ENCODE measurements around the gene RAD51B. TPM values are rescaled to one million over a fixed set of nuclear protein-coding genes. Genes with fewer than 3 reads are reported as not detected.

RAD51B gene
- total and polyA plus RNA-seq, 9 donors = 21.6 to 70.1 (median 35.1) TPM

GRCh38 chr14:68363466-68363842 is 543.9 kb downstream of the RAD51B start:
- no peak for DNase-seq
- H3K9me3 ChIP-seq = no peaks in the 10 kb centered on the region
- 94 to 95% (median 95%) methylated on average over 11 of the region's 11 CpGs for WGBS, 3 donors
- intact Hi-C loops (cut with DNase I) = no loop called here
- TF ChIP-seq POLR2A (IDR thresholded peaks at IDR 0.05) (no peak), EP300 (IDR thresholded peaks at IDR 0.05) (no peak)
- no peak overlapping the region for H3K27ac ChIP-seq
- no peaks in the 10 kb centered on the region for H3K36me3 ChIP-seq
- H3K27me3 ChIP-seq = no peaks in the 10 kb centered on the region
- H3K4me1 ChIP-seq (ENCODE audit: insufficient read depth) = peaks cover 22% of the 10 kb centered on the region
- no peak overlapping the region for H3K4me3 ChIP-seq

- 74 to 88% (median 80%) methylated on average over 34 of the region's 34 CpGs for WGBS, 3 donors
- no peak for TF ChIP-seq CTCF (IDR thresholded peaks at IDR 0.05)
- no peak for TF ChIP-seq EP300 (IDR thresholded peaks at IDR 0.05)
- TF ChIP-seq POLR2A (IDR thresholded peaks at IDR 0.05) = no peak
- H3K4me1 ChIP-seq (ENCODE audit: insufficient read depth) = peaks cover 20% of the 10 kb centered on the region
- intact Hi-C loops (cut with DNase I) = no loop called here
- DNase-seq = peak in 2 of 5 donors; percentile 19 to 44
- H3K36me3 ChIP-seq = no peaks in the 10 kb centered on the region
- no peak overlapping the region for H3K4me3 ChIP-seq
- H3K27me3 ChIP-seq = no peaks in the 10 kb centered on the region
- no peaks in the 10 kb centered on the region for H3K9me3 ChIP-seq
- peak overlapping the region in 1 of 2 donors; percentile 50 for H3K27ac ChIP-seq
These were observed 544.5 kb downstream of the RAD51B start for GRCh38 chr14:68363843-68364767.

- no peak for DNase-seq
- no peaks in the 10 kb centered on the region for H3K27me3 ChIP-seq
- H3K4me3 ChIP-seq = no peak overlapping the region
- H3K36me3 ChIP-seq = no peaks in the 10 kb centered on the region
- H3K4me1 ChIP-seq (ENCODE audit: insufficient read depth) = peaks cover 15% of the 10 kb centered on the region
- intact Hi-C loops (cut with DNase I) = no loop called here
- 32 to 52% (median 44%) methylated on average over 6 of the region's 6 CpGs for WGBS, 3 donors
- peak overlapping the region in 1 of 2 donors; percentile 50 for H3K27ac ChIP-seq
- no peaks in the 10 kb centered on the region for H3K9me3 ChIP-seq
- TF ChIP-seq CTCF (IDR thresholded peaks at IDR 0.05) (no peak), EP300 (IDR thresholded peaks at IDR 0.05) (no peak), POLR2A (IDR thresholded peaks at IDR 0.05) (no peak)
These were observed 545.2 kb downstream of the RAD51B start for GRCh38 chr14:68364792-68365192.

- 82 to 86% (median 85%) methylated on average over 3 of the region's 3 CpGs for WGBS, 3 donors
- Histone ChIP-seq H3K9me3 (no peaks in the 10 kb centered on the region), H3K4me1 (ENCODE audit: insufficient read depth) (peaks cover 13% of the 10 kb centered on the region), H3K27me3 (no peaks in the 10 kb centered on the region), H3K27ac (peak overlapping the region in 1 of 2 donors; percentile 50), H3K4me3 (no peak overlapping the region), H3K36me3 (no peaks in the 10 kb centered on the region)
- DNase-seq = no peak
- intact Hi-C loops (cut with DNase I) = no loop called here
- TF ChIP-seq POLR2A (IDR thresholded peaks at IDR 0.05) (no peak), EP300 (IDR thresholded peaks at IDR 0.05) (no peak), CTCF (IDR thresholded peaks at IDR 0.05) (no peak)
These were observed 545.6 kb downstream of the RAD51B start for GRCh38 chr14:68365228-68365627.

GRCh38 chr14:68366656-68367055 is 547.1 kb downstream of the RAD51B start:
- no peaks in the 10 kb centered on the region for H3K36me3 ChIP-seq
- peaks cover 7% of the 10 kb centered on the region for H3K4me1 ChIP-seq (ENCODE audit: insufficient read depth)
- TF ChIP-seq CTCF (IDR thresholded peaks at IDR 0.05) (no peak), EP300 (IDR thresholded peaks at IDR 0.05) (no peak), POLR2A (IDR thresholded peaks at IDR 0.05) (no peak)
- H3K27ac ChIP-seq = peak overlapping the region in 1 of 2 donors; percentile 19
- DNase-seq = no peak
- intact Hi-C loops (cut with DNase I) = no loop called here
- H3K27me3 ChIP-seq = no peaks in the 10 kb centered on the region
- no peaks in the 10 kb centered on the region for H3K9me3 ChIP-seq
- H3K4me3 ChIP-seq = no peak overlapping the region
- 92 to 100% (median 97%) methylated on average over 2 of the region's 2 CpGs for WGBS, 3 donors

All from ovary (tissue), 9 donors.